ENCODE results near the gene C3AR1. TPM values are rescaled to one million over a fixed set of nuclear protein-coding genes. Genes with fewer than 3 reads are reported as not detected.
A peak's percentile ranks its signal among the peaks of the same experiment; 100 is the strongest.
"Not testable (repeated sequence)": the region's sequence is repeated elsewhere in the genome, so short reads cannot be mapped to it uniquely, and the experiment has no call there.

The C3AR1 gene
- polyA plus RNA-seq (ENCODE audit: insufficient read length) = 3.3 TPM

DNA sequence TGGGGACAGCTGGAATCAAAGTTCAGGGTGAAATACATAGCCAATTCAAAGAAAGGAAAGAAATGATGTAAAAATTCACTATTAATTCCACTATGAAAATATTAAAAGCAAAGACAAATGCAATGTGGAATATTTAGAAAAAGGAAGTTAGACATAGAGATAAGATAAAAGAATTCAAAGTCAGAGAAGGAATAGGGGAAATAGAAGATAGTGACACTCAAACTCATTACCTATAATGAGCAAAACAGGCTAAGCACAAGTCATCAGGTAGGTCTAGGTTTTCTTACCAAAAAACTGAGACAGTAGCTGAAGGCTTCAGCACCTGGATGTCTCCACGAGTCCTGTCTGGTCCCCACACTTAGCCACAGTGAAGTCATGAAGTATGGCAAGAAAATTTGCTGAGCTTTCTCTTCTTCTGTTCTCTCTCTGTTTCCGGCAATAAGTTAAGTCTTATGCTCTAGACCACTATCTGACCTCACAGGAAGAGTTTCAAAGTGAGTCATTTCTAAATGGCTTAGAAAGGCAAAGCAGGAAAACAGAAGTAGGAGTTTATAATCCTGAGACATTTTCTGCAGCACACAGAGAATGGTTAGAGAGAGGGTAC is at the start of gene C3AR1:
TSS of gene C3AR1 (minus strand) at position 369 of the 604 bp plus-strand sequence. CDS start 6,174 bp downstream, outside the sequence.
- DNase-seq (ENCODE audit: low read depth) = no peak

DNA sequence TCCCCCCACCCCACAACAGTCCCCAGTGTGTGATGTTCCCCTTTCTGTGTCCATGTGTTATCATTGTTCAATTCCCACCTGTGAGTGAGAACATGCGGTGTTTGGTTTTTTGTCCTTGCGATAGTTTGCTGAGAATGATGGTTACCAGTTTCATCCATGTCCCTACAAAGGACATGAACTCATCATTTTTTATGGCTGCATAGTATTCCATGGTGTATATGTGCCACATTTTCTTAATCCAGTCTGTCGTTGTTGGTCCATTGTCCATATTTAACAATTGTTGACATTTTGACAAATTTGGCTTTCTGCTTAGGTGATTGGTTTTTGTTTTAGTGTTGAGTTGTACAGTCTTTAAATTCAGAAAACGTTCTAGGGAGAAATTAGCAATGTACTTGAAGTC is 47.0 kb upstream of the C3AR1 start:
- not testable (repeated sequence) for DNase-seq (ENCODE audit: low read depth)

DNA sequence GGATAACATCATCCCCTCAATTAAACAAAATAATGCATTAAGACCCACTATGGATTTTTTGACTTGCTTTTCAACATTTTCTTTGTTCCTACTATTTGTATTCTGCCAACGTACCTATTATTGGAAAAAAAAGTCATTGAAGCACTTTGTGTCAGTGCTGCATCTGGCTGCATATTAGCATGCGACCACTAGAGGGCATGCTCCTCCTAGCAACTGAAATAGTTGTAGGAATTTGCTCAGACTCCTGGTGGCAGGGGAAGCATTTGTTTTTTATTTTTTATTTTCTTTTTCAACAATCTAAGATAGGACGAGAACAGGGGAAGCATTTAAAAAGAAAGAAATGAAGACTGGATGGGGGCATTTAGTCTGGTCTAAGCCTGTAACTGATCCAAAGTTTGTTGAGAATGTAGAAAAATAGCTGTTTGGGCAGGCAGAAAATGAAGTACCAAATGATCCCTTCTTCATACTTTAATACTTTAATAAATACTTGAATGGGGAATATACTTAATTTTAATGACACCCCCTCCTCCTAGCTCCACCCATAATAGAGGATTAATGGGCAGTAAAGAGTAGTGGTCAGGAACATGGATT is 42.7 kb upstream of the C3AR1 start:
- peak; percentile 50 for DNase-seq (ENCODE audit: low read depth)

DNA sequence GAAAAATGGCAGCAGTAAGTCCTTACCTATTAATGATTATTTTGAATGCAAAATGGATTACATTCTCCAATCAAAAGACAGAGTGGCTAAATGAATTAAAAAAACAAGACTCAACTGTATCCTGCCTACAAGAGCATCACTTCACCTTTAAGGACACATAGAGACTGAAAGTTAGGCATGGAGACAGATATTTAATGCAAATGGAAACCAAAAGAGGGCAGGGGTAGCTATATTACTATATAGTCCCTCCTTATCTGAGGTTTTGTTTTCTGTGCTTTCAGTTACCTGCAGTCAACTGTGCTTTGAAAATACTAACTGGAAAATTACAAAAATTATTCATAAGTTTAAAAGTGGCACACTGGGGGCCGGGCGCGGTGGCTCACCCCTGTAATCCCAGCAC is 33.1 kb upstream of the C3AR1 start:
- DNase-seq (ENCODE audit: low read depth) = no peak

DNA sequence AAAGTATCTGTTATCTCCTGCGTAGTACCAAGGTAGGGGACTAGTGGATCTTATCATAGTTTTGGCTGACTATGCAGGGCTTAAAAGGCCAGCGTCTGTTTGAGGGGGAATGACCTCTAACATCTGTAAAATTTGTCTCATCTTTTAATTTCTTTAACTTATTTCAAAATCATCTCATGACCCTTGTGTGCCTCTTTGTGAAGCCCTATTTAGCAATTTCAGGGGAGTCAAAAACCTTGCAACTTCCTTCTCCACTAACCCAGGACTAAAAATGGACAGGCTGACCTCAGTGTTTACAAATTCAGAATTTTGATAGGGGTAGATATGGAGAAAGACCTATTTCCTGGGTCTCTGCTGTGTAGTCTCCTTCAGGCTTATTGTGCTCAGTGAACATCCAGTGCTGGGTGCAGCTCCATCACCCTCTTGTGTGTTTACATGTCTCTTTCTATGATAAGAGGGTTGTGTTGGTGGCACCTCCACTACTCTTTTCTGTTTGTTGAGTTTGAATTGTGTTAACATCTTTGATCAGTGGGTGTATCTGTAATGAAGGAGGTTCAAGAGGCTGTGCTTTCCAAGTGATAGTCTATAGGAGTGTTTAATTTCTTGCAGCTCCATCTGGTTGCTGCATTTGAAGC is 30.2 kb upstream of the C3AR1 start:
- no peak for DNase-seq (ENCODE audit: low read depth)

DNA sequence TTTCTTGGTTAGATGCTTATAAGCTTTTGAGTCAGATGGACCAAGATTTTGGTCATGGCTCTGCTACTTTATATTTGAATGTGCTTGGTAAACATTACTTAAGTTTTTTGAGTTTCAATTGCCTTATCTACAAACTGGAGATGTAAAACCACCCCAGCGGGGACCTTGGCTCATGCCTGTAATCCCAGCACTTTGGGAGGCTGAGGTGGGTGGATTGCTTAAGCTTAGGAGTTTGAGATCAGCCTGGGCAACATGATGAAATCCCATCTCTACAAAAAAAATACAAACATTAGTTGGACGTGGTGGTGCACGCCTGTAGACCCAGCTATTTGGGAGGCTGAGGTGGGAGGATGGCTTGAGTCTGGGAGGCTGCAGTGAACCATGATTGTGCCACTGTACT is 27.1 kb upstream of the C3AR1 start:
- DNase-seq (ENCODE audit: low read depth) = no peak

DNA sequence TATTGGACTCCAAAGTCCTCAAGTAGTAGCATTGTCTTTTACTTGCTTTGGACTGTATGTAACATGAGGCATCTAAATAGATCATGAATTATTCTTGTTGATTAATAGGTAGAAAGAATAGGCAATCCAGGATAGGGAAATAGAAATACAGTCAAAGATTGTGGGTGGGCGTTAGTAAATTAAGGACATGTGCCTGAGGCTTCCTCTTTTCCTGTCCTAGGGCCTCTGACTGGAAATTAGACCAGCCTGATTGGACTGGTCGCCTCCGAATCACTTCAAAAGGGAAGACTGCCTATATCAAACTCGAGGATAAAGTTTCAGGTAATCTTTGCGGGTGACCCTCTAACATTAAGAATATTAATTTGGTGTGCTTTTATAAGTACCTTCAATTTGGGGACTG is 23.6 kb upstream of the C3AR1 start:
- DNase-seq (ENCODE audit: low read depth) = no peak

DNA sequence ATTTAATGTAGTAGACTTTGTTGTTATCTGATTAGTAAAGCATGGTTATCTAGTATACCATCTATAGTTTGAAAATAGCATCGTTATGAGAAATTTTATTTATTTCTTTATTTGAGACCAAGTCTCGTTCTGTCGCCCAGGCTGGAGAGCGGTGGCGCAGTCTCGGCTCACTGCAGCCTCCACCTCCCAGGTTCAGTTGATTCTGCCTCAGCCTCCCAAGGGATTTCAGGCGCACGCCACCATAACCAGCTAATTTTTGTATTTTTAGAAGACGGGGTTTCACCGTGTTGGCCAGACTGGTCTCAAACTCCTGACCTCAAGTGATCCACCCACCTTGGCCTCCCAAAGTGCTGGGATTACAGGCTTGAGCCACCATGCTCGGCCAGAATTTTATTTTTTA is 23.1 kb upstream of the C3AR1 start:
- not testable (repeated sequence) for DNase-seq (ENCODE audit: low read depth)

DNA sequence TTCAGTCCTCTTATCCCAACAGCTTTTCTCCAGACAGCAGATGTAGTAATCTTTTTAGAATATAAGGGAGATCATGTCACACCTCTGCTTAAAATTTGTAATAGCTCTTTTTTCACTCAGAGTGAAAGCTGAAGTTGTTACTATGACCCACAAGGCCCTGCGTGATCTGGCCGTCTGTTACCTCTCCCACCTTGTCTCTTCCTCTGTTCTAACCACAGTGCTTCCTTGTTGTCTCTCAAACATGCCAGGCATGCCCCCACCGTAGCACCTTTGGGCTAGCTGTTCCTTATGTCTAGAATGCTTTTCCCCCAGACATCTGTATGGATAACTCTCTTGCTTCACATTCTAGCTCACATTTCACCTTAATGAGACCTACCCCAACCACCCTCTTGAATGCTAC is 22.4 kb upstream of the C3AR1 start:
- DNase-seq (ENCODE audit: low read depth) = no peak

DNA sequence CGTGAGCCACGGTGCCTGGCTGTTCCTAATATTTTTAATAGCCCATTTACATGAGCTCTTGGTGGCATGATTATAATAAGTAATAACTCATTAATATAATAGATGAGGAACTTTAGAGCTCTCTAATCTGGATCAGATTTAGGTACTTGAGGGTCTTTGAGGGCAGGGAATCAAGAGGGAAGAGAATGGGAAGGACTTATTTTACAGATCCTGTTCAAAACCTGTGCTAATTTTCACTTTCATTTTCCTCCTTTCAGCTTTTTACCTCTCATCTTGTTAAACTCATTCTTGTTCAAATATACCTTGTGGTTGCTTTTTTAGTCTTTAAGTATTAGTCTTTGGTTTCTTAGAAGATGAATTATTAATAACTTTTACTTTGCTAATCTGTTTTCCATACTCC is 21.5 kb upstream of the C3AR1 start:
- no peak for DNase-seq (ENCODE audit: low read depth)

DNA sequence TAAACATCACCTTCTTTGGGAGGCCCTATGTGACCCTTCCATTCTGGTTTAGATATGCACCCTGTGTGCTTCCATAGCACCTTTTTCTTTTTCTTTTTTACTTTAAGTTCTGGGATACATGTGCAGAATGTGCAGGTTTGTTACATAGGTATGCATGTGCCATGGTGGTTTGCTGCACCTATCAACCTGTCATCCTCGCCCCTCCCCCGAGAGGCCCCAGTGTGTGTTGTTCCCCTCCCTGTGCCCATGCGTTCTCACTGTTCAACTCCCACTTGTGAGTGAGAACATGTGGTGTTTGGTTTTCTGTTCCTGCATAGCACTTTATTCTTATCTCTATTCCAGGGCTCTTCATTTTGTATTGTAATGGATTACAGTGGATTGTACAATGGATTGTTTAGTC is 18.2 kb upstream of the C3AR1 start:
- not testable (repeated sequence) for DNase-seq (ENCODE audit: low read depth)

DNA sequence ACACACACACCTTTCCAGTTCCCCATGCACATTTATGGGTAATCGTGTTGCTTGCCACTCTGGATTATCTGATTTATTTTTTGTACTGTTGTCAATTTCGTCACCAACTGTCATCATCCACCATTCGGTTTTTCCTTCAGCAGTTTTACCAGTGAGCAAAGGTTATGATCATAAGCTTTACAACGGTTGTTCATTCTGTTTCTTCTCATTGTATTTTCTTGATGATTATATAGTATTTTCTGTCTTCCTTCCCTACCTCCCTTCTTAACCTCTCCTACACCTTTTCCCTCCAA is 16.6 kb upstream of the C3AR1 start:
- no peak for DNase-seq (ENCODE audit: low read depth)

DNA sequence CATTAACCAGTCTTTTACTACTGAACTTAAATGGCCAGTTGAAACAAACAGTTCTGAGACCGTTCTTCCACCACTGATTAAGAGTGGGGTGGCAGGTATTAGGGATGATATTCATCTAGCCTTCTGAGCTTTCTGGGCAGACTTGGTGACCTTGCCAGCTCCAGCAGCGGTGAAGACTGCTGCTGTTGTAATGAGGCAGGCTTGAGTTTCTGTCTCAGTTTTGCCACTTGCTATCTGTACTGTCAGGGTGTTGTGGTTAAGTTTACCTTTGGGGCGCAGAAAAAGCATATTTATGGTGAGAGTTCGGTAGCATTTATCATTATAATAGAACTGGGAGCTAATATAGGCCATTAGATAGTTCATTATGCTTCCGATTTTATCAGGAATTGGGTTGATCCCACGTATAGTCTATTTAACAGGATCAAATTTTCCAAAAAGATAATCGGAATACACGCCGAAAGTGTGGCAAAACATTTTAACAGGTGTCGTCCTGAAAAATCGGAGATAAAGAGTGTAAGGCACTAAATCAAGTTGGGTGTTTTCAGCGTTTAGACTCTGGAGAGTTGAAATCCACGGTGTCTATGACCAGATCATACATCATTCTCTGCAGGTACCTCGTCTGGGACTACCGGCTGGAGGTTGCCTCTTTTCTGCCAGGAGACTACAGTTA is 15.2 kb upstream of the C3AR1 start:
- DNase-seq (ENCODE audit: low read depth) = no peak

DNA sequence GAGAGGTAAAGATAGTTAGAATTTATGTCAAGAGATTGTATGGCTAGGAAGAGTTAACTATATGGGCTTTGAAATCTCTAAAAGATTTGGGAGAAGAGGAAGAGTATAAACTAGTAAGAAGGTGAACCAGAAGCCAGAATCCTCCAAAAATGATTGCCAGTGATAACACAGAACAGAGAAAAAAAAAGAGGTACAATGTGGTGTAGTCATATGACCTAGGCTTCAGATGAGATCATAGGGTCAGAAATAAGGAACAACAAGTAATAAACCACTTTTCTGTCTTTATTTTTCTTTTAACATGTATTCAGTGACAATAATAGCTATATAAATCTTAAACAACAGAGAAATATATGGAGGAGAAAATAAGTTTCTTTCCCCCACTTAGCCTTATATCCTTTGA is 14.0 kb upstream of the C3AR1 start:
- no peak for DNase-seq (ENCODE audit: low read depth)

DNA sequence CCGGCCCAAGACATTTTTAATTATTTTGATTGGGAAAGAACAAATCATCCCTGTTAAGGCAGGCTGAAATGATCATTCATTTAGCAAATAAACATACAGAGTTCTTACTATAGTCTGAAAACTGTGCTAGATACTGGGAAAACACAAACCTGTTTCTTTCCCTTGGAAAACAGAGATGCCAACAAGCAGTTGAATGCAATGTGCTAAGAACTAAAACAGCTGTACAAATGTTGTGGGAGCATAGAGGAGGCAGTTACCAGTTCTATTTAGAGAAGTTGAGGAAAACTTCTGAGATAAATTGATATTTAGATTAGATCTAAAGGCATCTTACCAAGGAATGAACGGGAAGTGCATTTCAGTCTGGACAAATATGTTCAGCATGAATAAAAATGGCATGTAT is 12.8 kb upstream of the C3AR1 start:
- no peak for DNase-seq (ENCODE audit: low read depth)

DNA sequence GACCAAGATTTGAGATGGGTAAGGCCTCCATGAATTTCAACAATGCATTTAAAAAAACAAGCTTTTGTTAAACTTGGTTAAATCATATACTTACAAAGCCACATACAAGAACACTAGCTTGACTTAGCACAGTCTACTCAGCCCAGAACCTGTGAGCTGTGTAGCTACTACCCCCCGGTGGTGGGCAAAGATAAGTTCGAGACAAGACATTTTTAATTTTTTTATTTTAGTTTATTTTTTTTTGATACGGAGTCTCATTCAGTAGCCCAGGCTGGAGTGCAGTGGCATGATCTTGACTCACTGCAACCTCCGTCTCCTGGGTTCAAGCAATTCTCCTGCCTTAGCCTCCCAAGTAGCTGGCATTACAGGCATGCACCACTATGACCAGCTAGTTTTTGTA is 12.2 kb upstream of the C3AR1 start:
- no peak for DNase-seq (ENCODE audit: low read depth)

DNA sequence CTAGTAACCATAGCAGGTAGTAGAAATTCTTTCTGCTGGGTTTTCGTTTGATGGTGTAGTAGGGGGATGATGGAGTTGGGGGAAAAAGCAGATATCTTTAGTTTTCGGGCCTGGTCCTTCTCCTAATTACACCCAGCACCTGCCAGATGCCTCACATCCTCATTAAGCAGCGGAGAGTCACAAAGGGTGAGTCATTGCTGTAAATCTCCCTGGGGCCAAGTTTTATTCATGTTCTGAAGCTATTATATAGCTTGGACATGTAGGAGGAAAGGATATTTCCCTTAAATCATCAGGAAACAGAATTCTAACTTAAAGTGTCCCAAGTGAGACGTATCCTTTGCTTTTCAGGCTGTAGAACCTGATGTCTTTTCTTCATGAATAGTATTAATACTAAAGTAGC is 11.0 kb upstream of the C3AR1 start:
- no peak for DNase-seq (ENCODE audit: low read depth)

DNA sequence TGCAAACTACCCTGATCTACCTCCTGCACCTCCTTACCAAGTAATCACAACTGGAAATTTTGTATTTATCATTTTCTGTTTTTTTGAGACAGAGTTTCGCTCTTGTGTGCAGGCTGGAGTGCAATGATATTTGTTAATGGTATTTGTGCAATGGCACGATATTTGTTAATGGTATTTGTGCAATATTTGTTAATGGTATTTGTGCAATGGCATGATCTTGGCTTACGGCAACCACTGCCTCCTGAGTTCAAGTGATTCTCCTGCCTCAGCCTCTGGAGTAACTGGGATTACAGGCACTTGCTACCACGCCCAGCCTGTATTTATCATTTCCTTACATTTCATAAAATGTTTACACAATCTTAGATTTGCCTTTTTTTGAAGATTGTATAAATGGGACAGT is 10.2 kb upstream of the C3AR1 start:
- no peak for DNase-seq (ENCODE audit: low read depth)

DNA sequence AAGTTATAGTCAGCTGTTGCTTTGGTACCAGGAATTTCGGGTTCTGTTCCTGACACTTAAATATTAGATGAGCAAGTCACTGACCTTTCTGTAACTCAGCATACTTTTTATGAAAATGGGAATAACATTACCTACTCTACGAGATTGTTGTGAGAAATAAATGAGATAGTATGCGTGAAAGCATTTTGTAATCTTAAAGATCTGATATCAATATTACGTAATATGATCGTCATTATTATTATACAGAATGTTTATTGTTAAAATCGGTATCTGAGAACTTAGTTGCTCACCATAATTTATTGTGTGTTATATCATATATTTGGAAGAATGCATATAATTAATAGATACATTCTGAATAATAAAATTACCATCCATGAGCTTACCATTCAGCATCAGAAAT is 9.8 kb upstream of the C3AR1 start:
- no peak for DNase-seq (ENCODE audit: low read depth)

DNA sequence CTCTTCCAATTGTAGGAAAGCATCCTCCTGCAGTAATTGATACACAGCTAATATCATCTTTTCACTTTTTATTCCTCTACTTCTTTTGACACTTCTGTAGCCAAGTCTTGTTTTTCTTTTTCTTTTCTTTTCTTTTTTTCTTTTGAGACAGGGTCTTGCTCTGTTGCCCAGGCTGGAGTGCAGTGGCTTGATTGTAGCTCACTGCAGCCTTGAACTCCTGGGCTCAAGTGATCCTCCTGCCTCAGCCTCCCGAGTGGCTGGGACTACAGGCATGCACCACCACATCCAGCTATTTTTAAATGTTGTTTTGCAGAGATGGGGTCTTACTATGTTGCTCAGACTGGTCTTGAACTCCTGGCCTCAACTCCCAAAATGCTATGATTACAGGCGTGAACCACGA is 5.7 kb upstream of the C3AR1 start:
- DNase-seq (ENCODE audit: low read depth) = not testable (repeated sequence)

DNA sequence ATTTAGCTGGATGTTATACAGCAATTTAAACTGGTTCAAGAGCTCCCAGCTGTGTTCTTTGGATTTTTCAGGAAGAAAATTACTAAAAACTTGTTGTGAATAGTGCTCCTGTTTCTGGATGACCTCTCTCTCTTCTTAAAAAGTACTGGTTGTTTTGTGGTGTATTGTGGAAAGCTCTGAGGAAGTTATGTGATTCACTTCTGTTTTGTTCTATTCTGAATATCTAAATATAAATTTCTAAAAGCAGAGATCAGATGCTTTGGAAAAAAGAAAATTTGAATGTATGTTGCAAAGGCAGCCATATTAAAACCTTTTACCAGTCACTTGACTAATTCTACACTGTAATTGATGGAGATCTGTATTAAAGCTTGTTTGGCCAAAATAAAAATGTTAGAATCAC is 3.4 kb upstream of the C3AR1 start:
- DNase-seq (ENCODE audit: low read depth) = no peak

DNA sequence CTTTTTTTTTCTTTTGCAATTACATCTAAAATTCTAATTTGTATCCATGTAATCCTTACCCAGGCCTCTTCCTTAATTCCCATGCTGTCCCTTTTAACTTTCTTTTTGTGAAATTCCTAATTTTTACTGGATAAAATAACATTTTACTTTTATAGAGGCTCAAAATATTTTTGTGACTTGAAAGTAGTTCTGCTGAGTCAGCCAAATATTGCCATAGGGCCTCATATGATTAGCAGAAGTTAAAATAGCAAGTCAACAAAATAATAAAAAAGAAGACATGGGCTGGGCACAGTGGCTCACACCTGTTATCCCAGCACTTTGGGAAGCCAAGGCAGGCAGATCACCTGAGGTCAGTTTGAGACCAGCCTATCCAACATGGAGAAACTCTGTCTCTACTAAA is 2.0 kb downstream of the C3AR1 start:
- no peak for DNase-seq (ENCODE audit: low read depth)

DNA sequence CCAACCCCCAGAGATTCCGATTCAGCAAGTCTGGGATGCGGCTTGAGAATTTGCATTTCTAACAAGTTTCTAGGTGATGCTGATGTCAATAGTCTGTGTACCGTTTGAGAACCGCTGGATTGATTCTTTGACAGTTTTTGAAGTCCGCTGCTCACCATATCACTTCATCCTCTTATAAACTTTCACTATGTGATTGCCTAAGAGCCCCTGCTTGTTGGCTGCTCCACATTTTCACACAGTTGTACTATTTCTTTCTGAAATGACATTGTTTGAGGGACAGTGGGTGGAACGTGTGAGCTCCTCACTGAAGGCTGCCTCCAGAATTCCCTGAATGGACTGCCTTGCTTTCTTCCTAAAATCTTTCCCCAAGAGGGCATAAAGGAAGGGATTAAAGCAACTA is 7.7 kb downstream of the C3AR1 start:
- DNase-seq (ENCODE audit: low read depth) = no peak
